HG02763 (cell line): ENCODE data around the gene GJC2.

Source experiments
- ATAC-seq: cut with Tn5 transposase; IDR thresholded peaks from one replicate; pipeline ENCODE4 v1.9.1; 2021; ENCODE audit warnings: mild to moderate bottlenecking, moderate library complexity; ENCODE audit not compliant: unreplicated experiment

GJC2 gene

DNA sequence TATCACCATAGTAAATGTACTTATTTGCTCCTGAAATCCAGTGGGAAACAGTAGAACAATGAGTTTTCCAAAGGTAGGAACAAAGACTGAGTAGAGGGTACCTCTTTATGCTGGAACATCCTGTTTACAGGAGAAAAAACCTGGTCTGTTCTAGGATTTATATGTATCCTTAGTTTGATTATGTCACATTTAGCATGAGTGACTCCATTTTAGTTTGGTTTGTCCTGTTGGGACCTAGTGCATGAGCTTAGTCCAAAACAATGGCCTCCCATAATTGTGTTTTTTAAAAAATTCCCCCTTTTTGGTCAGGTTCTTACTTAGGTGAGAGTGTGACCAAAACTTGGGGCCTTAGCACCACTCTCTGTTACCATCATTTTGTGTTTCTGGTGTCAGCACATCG is 37.1 kb upstream of the GJC2 start:
- ATAC-seq = no peak

DNA sequence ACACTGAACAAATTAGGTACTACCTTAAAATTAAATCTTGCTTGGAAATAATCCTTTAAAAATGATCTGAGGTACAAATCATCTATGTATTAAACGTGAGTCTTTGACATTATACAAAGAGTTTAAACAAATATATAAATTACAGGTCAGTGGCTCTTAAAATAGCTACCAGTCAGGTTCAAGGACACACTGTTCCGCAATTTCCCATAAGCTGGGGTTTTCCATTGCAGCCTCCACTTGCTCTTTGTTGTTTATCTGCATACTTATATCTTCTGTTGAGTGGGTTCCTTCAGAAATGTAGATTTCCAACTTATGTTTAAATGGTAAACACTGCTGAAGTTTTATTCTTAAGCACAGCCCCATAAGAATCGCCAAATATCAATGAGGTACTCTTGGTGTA is 34.9 kb upstream of the GJC2 start:
- ATAC-seq = no peak

DNA sequence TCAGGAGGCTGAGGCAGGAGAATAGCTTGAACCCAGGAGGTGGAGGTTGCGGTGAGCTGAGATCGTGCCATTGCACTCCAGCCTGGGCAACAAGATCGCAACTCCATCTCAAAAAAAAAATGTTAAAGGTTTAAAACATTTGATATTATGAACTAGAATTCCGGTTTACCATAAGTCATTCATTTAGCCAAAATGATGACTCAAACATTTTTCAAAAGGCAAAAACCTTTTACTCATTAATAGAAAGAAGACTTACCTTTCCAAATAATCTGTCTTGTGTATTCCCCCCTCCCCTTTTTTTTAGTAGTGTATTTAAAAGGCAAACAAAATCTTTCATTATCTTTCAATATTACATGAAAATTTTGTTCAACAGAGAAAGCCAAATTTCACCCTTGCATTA is 32.4 kb upstream of the GJC2 start:
- no peak for ATAC-seq

DNA sequence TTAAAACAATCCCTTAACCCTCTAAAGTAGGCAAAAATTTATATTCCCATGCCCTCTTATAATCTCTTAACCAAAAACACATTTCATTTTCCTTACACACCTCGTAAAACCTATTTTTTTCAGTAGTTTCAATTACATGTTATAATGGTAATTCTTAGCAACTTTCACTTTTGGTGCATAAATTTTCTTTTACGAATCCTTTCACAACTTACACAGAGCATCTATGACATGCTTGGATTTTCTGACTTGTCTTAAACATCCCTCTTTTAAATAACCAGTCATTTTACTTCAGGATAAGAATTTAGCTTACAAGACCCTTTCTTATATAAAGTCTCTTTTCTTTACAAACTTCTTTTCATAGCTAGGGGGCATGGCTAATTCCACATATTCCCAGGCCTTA is 31.7 kb upstream of the GJC2 start:
- no peak for ATAC-seq

DNA sequence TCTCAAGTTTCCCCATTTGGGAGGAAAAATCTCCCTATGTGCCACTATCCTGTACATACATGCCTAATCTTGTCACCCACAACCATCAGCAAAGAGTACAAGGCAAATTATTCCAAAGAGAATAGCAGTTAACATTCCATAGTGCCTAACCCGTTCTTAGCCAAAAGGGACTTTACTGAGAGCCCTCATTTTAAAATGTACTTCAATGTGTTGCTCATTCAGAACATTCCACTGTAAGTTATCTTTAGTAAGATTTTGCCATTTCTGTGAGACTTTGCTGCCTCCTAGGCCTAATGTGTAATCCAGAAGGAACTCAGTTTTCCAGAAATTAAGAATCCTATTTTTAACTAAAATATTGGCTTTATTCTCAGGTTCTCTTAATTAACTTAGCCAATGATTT is 29.4 kb upstream of the GJC2 start:
- ATAC-seq = no peak

DNA sequence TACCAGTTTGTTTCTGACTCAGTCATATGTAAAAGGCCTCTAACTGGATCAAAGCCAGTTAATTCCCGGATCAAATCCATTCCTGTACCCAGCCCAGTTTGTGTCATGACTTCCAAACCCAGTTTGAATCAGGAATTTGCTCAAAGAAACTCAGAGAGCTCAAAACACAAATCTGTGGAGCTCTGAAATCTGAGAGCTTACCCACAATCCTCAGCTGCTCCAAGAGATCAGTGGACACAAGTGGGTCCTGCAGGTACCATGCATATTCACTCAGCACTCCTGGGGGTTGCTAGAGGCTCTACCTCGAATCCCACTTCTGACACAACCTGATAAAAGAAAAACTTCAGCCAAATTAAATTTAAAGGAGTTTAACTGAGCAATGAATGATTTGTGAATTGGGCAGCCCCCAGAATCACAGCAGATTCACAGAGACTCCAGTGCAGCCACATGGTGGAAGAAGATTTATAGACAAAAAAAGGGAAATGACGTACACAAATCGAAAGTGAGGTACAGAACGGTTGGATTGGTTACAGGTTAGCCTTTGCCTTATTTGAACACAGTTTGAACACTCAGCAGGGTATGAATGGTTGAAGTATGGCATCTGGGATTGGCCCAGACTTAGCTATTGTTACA is 28.8 kb upstream of the GJC2 start:
- ATAC-seq = no peak

DNA sequence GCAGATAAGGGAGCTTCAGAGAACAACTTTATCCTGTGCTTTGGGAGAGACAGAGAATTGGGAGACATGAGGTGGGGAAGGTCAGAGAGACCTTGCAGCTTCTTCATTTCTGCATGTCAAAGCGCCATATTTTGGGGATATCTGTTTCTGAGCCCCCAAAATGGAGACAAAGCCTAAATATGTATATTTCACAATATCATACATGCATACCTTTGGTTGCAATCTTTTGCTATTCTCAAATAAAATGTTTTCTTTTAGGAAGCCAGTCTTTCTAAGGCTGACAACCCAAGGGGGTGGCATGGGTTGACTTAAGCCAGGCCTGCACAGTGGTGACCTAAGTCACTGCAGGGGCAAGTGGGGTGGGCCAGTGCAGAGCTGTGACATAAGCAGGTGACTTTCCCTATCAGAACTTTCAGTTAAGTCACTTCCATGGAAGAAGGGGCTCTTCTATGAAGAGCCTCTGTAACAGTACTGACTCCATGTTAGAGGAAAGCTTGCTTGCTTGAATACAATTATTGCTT is 26.7 kb upstream of the GJC2 start:
- no peak for ATAC-seq

DNA sequence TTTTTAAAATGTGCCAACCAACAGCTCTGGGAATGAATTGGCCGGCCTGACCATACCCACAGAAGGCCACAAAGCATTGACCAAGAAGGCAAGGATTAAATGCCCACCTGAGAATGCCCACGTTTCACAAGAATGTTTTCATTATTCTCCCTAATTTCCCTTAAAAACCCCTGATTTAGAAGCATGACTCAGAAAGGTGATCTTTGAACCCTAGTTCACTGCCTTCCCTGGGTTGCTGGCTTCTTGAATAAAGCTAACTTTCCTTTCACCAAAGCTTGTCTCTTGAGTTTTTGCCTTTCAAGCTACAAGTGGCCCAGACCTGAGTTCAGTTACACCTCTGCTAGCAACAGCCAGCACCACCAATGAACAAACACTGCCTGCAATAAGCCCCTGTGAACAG is 26.2 kb upstream of the GJC2 start:
- ATAC-seq = no peak

DNA sequence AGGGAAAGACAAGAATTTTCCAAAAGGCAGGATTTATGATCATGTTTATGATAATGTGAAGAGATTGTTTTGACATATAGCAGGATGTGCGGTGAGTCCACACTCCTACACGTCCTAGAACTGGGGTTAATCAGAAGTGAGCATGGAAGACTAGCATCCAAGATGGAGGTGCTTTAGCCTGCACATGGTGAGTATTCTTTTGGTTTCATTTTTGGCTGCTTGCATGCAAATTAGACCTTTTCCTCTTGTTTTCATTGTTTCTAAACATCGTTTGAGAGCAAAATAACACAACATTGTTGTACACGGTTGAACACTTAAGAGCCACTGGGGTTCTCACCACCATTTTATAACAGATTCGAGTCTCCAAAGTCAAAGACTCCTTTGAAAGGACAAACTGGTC is 24.5 kb upstream of the GJC2 start:
- no peak for ATAC-seq

DNA sequence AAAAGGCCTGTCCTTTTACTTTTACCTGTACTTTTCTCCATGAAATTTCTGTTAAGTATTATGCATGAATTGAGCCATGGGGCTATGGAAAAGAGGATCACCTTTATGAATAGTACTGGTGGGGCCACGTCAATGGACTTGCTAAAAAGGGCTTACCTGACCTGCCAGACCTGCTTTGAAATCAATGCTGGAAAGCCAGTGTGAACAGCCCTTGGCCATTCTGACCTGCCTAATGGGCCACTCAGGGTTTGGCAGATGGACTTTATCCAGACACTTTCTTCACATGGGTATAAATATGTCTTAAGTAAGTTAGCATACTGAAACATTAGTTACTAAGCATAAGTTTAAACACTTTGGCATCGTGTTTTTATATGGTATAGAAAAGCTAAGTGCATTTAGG is 18.0 kb upstream of the GJC2 start:
- ATAC-seq = no peak

DNA sequence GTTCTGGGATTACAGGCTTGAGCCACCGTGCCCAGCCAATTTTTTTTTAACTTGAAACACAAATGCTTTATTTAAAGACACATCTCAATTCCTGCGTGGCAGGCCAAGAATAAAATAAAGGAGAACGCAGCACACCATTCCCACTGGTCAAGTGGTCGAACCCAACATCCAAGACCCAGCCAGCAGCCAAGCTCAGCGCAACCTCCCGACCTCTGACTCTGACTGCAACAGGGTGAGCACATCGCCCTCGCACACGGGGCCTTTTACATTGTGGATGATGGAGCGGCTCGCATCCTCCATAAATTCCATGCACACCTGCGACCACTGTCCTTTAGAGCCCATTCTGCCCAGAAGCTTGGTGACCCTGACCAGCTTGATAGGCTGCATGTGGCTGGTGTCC is 15.1 kb upstream of the GJC2 start:
- ATAC-seq = no peak

DNA sequence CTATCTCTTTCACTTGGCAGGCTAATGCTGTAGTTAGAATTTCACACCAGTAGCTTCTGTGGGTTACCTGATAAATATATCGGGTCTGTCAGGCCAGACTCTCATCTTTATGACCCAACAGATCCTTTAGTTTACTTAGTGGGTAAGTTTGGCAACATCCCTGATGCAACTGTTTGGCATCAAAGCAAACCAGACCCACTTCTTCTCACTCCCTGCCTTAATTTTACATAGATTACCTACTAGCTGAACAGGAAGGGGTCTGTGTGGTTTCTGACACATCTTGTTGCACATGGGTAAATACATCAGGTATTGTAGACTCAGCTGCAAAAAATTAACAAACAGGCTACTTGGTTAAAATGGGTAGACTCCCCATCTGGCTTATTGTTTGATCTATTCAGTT is 12.8 kb upstream of the GJC2 start:
- no peak for ATAC-seq

DNA sequence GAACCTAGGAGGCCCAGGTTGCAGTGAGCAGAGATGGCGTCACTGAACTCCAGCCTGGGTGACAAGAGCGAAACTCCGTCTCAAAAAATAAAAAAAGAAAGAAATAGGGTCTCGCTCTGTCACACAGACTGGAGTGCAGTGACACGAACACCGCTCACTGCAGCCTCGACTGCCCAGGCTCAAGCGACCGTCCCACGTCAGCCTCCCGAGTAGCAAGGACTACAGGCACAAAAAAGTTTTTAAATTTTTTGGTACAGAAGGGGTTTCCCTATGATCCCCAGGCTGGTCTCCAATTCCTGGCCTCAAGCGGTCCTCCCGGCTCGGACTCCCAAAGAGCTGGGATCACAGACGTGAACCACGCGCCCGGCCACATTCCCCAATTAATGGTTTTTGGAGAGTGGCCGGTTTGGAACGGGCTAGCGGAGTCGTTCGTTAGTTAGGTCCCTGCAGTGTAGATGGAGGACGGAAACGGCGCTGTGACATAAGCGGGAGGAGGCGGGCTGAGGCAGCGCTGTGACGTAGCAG is 10.3 kb upstream of the GJC2 start:
- ATAC-seq = no peak

DNA sequence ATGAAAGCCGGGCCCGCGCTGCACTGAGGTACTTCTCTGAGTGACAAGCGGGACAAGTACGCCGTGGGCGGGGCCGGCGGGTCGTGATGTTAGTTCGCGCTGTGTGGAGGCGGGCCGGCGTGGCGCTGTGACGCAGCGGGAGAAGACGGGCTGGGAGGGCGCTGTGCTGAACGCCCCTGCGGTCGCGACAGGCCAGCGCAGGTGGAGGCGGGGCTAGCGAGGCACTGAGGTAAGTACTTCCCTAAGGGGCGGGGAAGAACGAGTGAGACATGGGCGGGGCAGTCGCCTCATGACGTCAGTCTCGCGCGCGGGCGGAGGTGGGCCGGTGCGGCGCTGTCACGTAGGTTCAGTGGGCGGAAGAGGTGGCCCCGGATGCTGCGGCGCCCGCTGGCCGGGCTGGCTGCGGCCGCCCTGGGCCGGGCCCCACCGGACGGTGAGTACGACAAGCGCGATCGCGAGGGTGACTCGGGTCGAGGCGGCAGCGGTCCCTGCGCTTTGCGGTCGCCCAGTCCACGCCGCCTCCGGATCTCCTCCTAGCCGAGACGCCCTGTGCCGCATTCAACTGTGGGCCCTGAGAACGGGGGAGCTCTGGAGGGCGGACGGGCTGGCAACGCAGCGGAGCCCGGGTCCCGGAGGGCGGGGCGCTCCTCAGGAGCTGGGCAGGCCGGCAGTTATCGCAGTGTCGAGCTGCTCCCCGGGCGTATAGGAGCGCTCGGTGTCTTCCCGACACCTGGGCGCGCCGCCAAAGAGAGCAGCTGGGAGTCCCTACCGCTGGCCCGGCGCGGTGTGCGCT is 9.6 kb upstream of the GJC2 start, which contains the start of gene GUK1:
Gene GUK1 (plus strand): TSS at position 349 of the 793 bp plus-strand sequence. CDS start 24 bp downstream, at position 373.
- ATAC-seq = peak; percentile 90

DNA sequence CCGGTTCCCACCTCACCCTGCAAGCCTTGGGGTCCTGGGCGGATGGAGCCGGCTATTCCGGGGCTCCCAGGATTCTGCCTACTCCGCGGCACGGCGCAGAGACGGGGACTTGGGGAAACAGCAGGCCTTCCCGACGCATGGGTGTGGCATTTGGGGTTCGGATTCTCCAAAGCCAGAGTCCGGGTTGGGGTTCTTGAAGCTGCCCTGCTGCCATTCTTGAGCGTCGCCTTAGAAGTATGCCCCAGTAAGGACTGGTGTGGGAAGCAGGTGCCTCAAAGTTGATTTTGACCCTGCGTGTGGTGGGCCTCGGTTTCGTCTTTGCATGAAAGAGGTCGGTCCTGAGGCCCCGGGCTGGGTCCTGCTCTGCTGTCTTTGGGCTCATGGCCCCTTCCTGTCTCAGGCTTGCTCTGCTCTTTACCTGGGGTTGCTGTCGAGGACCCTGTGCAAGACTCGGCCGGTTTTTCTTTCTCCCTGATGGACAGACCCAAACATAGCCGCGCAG is 9.0 kb upstream of the GJC2 start:
- ATAC-seq = no peak

DNA sequence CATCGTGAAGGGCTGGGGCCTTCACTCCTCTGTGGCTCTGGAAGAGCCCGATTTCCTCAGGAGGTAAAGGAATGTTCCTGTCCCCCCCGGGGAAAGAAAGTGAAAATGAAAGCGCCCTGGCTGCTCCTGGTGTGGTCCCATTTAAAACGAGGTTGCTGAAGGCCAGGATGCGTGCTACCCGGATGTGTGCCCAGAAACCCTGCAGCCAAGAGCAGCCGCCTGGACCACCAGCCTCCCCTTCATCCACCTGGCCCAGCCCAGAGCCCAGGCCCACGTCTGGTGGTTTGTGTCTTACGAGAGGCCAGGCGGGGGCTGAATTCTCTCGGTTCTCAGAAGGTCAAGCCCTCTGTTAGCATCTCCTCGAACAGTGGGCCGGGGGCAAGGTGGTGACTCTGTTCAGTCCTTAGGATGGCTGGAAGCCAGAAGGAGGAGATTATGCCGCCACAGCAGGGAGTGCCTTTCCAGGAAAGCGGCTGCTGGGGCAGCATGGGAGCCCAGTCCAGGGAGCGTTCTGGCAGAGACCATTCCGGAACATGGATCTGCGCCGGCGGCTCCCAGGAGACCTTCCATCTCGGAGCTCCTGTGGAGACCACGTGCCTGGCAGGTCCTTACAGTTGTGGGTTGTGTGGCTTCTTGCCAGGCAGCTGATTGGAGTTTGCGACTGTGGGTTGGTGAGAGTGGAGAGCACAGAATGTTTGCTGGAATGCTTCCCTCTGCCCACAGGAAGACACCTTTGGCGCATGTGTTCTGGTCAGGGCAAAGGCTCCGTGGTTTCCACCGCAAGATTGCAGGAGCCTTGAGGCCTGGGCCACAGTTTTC is 8.3 kb upstream of the GJC2 start:
- no peak for ATAC-seq

DNA sequence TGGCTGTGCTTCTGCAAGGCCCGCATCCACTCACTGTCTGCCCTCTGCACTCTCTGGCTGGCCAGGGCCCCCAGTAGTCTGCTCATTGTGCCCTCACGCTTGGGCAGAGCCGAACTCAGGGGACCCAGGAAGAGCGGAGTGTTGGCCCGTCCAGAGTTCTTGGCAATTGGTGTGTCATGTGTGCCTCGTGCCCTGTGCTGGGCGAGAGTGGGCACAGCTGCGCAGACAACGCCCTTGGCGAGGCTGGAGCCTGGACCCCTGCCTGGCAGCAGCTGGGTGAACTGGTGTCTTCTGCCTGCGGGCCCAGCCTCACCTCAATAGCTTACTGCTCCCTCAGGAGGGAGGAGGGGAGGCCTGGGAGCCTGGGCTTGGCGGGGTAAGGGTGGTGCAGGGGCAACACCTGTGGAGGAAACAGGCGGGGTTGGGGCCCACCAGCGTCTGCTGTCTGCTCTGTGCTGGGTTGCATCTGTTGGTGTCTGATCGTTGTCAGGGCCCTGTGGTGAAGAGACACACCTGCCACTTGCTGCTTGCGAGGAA is 7.5 kb upstream of the GJC2 start:
- no peak for ATAC-seq

DNA sequence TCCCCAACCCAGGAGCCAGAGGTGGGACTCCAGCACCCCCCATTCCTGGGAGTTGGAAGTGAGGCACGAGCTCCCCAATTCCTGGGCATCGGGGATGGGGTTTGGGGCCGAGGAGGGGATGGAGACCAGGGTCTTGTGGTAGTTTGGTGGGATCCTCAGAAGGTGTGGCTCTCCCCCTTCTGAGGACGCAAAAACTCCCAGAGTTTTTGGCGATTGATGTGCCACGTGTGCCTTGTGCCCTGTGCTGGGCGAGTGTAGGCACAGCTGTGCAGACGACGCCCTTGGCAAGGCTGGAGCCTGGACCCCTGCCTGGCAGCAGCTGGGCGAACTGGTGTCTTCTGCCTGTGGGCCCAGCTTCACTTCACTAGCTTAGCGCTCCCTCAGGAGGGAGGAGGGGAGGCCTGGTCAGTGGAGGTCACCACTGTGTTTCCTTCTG is 7.0 kb upstream of the GJC2 start:
- no peak for ATAC-seq

DNA sequence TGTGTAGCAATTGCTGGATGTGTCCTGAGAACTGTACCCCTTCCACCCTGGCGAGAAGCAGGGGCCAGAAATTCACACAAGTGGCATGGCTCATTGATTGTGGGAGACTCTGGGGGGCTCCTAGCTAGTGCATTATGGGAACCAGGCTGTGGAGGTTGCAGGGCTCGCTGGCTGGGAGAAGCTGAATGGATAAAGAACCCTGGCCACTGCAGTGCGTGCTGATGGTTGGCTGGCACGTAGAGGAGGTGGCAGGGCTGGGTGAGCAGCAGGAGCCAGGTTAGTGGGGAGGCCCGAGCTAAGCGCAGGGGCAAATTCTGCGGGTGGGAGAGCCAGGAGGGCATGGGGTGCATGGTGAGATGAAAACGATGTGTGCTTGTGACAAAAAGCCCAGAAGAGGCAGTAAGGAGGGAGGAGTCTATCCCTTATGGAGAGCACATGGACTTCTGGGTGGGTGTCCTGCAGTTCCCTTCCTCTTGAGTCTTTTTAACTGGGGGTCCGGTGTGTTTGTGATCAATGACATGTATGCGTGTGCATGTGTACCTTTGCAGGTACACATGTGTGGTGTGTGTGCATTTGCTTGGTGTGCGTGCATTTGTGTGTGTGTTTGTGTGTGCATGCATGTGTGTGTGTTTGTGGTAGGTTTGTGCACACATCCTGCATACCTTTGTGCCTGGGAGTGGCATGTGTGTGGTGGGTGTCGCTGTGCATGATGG is 6.1 kb upstream of the GJC2 start:
- no peak for ATAC-seq
